ENCODE measurements around the gene SH3PXD2B.

SH3PXD2B gene

DNA sequence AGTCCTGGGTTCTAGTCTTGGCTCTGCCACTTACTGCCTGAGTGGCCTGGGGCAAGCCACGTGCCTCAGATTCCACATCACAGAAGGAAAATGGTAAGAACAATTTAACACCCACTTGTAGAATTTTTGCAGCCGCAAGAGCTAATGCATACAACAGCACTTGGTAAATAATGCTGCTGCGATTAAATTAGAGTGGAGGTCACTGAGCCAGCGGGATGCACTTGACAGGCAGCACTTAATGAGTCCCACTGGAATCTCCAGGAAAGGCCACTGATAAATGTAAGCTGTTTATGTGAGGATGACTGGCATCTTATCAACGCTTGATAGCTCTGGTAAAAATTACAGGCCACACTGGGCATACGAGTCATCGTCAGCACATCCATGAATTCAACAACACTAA is 111.4 kb downstream of the SH3PXD2B start:
- TF ChIP-seq FOXP2 (optimal IDR thresholded peaks at IDR 0.05; ENCODE audit: borderline replicate concordance, extremely low read depth, extremely low read length, insufficient read depth) = no peak
- no peak for TF ChIP-seq SIN3A (IDR thresholded peaks at IDR 0.05; ENCODE audit: borderline replicate concordance, insufficient read depth, low read length)
- no peak for TF ChIP-seq POLR2AphosphoS5 (IDR thresholded peaks at IDR 0.05; ENCODE audit: low read depth, low read length)
- TF ChIP-seq, protein P1, sequence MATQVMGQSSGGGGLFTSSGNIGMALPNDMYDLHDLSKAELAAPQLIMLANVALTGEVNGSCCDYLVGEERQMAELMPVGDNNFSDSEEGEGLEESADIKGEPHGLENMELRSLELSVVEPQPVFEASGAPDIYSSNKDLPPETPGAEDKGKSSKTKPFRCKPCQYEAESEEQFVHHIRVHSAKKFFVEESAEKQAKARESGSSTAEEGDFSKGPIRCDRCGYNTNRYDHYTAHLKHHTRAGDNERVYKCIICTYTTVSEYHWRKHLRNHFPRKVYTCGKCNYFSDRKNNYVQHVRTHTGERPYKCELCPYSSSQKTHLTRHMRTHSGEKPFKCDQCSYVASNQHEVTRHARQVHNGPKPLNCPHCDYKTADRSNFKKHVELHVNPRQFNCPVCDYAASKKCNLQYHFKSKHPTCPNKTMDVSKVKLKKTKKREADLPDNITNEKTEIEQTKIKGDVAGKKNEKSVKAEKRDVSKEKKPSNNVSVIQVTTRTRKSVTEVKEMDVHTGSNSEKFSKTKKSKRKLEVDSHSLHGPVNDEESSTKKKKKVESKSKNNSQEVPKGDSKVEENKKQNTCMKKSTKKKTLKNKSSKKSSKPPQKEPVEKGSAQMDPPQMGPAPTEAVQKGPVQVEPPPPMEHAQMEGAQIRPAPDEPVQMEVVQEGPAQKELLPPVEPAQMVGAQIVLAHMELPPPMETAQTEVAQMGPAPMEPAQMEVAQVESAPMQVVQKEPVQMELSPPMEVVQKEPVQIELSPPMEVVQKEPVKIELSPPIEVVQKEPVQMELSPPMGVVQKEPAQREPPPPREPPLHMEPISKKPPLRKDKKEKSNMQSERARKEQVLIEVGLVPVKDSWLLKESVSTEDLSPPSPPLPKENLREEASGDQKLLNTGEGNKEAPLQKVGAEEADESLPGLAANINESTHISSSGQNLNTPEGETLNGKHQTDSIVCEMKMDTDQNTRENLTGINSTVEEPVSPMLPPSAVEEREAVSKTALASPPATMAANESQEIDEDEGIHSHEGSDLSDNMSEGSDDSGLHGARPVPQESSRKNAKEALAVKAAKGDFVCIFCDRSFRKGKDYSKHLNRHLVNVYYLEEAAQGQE (IDR thresholded peaks at IDR 0.05; ENCODE audit: insufficient read depth in 1 of 2, low read depth in 2 of 2, low read length in 2 of 2) = no peak
- TF ChIP-seq TAF1 (IDR thresholded peaks at IDR 0.05; ENCODE audit: borderline replicate concordance, insufficient read depth, low read length) = no peak

DNA sequence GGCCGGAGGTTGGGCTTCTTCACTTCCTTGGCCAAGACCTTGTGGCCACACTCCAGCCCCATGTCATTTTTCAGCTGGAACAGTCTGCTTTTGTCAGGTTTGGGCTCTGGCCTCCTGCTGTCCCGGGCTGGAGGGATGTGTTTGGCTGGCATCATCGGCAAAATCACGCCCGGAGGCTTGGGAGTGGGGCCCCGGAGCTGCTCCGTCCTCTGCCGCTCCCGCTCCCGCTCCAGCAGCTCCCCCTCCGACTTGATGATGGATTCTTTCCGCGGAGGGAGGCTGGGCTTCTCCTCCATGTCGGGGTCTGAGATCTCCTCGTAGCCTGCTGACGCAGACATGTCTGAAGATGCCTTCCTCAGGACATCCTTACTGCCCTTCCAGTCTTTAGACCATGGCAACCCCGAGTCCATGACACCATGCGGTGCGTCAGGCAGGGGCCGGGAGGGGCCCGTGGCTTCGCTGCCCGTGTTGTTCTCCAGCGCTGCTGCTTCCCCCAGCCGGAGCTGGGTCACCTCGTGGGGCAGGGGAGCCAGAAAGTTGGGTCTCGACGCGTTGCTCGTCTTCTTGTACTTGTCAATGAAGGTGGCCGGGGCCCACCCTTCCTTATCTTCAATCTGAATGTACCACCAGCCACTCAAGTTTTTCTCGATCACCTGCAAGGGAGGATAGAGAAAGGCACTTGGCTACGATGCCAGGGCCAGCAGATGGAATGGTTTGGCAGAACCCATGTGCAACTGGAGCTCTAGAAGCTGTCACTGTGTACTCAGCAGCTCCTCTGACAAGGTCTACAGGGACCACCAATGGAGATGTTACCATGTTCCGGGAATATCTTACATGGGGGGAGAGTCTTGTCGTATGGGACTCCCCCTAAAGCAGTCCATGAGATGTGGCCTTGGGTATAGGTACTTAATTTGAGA is 114.8 kb downstream of the SH3PXD2B start:
- no peak for TF ChIP-seq TAF1 (IDR thresholded peaks at IDR 0.05; ENCODE audit: borderline replicate concordance, insufficient read depth, low read length)
- no peak for TF ChIP-seq SIN3A (IDR thresholded peaks at IDR 0.05; ENCODE audit: borderline replicate concordance, insufficient read depth, low read length)
- no peak for TF ChIP-seq POLR2AphosphoS5 (IDR thresholded peaks at IDR 0.05; ENCODE audit: low read depth, low read length)
- no peak for TF ChIP-seq FOXP2 (optimal IDR thresholded peaks at IDR 0.05; ENCODE audit: borderline replicate concordance, extremely low read depth, extremely low read length, insufficient read depth)
- TF ChIP-seq, protein P1 (IDR thresholded peaks at IDR 0.05; ENCODE audit: insufficient read depth in 1 of 2, low read depth in 2 of 2, low read length in 2 of 2) = no peak

DNA sequence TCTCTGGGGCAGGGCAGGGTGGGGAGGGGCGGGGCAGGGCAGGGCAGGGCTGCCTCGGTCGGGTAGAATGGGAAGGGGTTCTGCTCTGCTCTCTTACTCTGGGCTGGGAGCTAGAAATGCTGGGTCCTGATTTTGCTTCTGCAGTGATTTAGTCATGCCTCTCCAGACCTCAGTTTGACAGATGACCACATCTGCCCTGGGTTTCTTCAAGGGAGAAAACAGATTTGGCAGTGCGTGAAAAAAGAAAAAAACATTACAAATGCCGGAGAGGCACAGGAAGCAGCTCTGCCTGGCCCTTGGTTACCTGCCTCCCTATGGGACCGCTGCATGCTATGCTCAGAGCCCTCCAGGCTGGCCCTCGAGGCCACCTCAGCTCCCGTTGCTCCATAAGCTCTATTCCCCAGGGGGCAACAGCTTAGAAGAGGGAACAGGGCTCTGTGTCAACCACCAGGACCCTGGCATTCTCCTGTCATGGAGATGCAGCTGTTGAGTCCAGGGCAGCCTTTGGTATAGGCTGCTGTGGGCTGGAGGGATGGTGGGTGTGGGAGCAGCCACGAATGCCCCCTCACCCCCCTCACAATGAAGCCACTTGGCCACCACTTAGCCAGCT is 117.5 kb downstream of the SH3PXD2B start:
- no peak for TF ChIP-seq SIN3A (IDR thresholded peaks at IDR 0.05; ENCODE audit: borderline replicate concordance, insufficient read depth, low read length)
- TF ChIP-seq FOXP2 (optimal IDR thresholded peaks at IDR 0.05; ENCODE audit: borderline replicate concordance, extremely low read depth, extremely low read length, insufficient read depth) = no peak
- TF ChIP-seq, protein P1 (IDR thresholded peaks at IDR 0.05; ENCODE audit: insufficient read depth in 1 of 2, low read depth in 2 of 2, low read length in 2 of 2) = no peak
- no peak for TF ChIP-seq TAF1 (IDR thresholded peaks at IDR 0.05; ENCODE audit: borderline replicate concordance, insufficient read depth, low read length)
- no peak for TF ChIP-seq POLR2AphosphoS5 (IDR thresholded peaks at IDR 0.05; ENCODE audit: low read depth, low read length)

DNA sequence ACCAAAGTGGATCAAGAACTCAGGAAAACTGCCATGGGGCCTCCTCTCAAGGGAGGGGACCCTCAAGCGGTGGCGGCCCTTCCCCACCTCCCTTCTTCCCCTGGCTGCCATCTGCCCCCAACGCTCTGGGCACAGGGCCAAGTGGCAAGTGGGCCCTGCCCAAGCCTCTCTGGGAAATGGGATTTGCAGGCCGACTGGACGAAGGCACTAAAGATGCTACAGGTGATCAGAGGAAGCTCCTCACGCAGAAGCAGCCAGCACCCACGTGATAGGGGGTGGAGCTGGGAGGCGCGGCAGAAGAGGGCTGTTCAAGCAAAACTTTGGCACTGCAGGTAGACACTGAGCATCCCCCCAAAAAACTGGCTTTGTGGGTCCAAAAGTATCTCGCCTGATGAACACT is 118.1 kb downstream of the SH3PXD2B start:
- TF ChIP-seq FOXP2 (optimal IDR thresholded peaks at IDR 0.05; ENCODE audit: borderline replicate concordance, extremely low read depth, extremely low read length, insufficient read depth) (no peak), POLR2AphosphoS5 (IDR thresholded peaks at IDR 0.05; ENCODE audit: low read depth, low read length) (no peak), TAF1 (IDR thresholded peaks at IDR 0.05; ENCODE audit: borderline replicate concordance, insufficient read depth, low read length) (no peak), SIN3A (IDR thresholded peaks at IDR 0.05; ENCODE audit: borderline replicate concordance, insufficient read depth, low read length) (no peak)
- TF ChIP-seq, protein P1 (IDR thresholded peaks at IDR 0.05; ENCODE audit: insufficient read depth in 1 of 2, low read depth in 2 of 2, low read length in 2 of 2) = no peak

All from PFSK-1 (cell line).